NCI-H128 (cell line): ENCODE results near the gene CBFB.
"Not testable (repeated sequence)": the region's sequence is repeated elsewhere in the genome, so short reads cannot be mapped to it uniquely, and the experiment has no call there.

ENCODE experiments used
- DNase-seq: peaks from one replicate; lab custom pipeline; 2025; ENCODE audit not compliant: unreplicated experiment; lab: John Stamatoyannopoulos, UW

CBFB gene

GRCh38 chr16:67122799-67123198 is 93.8 kb downstream of the CBFB start:
- not testable (repeated sequence) for DNase-seq

- no peak for DNase-seq
These were observed 99.5 kb downstream of the CBFB start for GRCh38 chr16:67128417-67128816.

- no peak for DNase-seq
These were observed 99.9 kb downstream of the CBFB start for GRCh38 chr16:67128887-67129286.

GRCh38 chr16:67129422-67129821 is 100.5 kb downstream of the CBFB start:
- DNase-seq, result no peak

DNA sequence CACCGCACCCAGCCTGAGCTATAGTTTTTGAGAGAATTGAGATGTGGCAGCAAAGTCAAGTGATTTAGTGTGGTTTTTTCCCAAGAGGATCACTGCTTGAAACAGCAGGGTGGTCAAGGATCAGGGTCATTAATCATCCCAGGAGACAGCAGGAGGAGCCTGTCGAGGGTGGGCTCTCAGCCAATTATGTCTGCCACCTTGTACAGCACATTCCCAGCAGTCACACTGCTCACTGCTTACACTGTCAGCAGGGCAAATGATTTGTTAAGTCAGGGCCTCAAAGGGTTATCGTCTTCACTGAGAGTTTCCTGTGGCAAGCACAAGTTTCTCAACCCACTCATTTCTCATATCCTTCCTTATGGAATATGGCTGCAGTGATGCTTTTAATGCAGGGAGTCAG is 108.7 kb downstream of the CBFB start:
- no peak for DNase-seq

DNA sequence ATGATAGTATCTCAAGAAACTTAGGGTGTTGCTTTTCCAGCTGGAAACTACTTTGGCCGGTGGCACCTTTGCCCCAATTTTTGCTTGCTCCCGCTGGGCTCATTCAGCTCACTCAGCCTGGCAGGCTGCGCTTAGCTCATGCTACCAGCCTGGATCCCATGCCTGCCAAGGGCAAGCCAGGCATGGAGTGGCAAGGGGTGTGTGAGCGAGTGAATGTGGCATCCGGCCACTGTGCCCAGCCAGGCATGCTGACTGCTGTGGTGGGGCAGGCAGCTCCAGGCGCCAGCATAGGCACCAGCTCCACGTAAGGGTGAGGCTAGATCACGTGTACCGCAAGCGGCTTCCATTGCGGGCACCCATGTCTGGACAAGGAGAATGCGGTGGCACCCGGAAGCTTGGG is 112.4 kb downstream of the CBFB start:
- no peak for DNase-seq

GRCh38 chr16:67142342-67142741 is 113.4 kb downstream of the CBFB start:
- no peak for DNase-seq

DNA sequence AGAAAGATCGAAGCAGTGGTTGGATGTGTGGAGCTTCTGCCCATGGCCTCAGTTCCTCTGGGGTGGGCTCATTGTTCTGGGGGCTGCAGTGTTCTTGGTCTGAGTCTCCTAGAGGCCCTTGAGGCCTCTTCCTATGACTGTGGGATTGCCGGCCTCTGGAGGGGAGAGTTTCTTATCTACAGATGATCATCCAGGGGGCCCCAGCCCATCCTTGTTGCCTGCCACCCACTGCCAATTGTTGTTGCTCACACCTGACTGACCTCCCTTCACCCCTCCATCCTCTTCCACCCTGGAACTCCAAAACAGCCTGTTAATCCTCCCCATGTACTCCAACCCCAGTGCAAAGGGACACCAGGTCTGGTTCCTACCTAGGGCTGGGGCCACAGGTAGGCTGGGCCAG is 116.0 kb downstream of the CBFB start:
- no peak for DNase-seq

DNA sequence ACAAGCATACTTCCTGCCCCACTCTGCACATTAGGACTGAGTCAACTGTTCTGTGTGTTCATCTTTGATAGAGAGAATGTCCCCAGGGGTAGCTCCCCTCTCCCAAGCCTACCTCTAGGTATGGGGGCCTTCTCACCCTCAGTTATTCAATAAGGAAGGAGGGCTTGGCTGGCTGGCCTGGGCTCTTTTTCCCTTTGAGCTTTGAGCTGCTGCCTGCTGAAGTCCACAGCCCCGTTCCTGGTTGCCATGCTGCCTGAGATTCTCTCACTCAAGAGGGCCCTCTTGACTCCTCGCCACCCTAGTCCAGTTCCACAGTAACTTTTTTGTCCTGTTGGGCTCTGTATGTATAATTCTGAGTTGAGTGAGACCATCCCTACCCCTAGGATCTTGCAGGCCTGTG is 116.8 kb downstream of the CBFB start:
- no peak for DNase-seq

- DNase-seq, result no peak
These were observed 117.8 kb downstream of the CBFB start for GRCh38 chr16:67146523-67147357.

- no peak for DNase-seq
These were observed 118.6 kb downstream of the CBFB start for GRCh38 chr16:67147437-67148140.

GRCh38 chr16:67148221-67148620 is 119.3 kb downstream of the CBFB start:
- no peak for DNase-seq

- DNase-seq, result no peak
These were observed 119.8 kb downstream of the CBFB start for GRCh38 chr16:67148656-67149275.

DNA sequence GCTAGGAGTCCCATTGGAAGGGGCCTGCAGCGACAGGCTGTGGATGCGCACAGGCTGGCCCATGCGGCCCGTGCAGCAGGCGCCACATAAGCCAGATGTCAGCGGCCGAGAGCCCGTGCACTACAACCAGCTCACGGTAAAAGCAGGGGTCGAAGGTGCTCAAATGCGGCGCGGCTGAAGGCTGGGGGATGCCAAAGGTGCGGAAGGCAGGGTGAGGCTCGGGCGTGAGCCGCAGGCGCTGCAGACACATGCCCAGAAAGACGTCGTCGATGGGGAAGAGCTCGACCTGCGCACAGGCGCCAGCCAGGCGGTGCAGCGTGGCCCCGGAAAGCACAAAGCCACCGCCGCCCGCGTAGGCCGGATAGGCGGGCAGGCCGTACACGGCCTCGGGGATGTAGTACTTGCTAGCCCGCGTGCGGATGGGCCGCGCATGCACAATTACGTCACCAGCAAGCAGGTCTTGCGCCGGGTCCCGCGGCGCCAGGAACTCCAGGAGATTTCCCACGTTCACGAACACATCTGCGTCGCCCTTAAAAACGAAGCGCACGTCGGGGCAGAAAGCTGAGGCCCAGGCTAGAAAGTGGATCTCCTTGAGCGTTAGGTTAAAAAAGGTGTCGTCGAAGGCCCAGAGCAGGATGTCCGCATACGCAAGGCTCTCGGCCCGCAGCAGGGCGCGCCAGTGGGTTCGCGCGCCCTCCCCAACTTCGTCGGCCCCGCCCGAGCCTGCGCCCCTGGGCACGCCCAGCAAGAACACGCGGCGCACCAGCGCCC is 120.5 kb downstream of the CBFB start:
- no peak for DNase-seq

DNA sequence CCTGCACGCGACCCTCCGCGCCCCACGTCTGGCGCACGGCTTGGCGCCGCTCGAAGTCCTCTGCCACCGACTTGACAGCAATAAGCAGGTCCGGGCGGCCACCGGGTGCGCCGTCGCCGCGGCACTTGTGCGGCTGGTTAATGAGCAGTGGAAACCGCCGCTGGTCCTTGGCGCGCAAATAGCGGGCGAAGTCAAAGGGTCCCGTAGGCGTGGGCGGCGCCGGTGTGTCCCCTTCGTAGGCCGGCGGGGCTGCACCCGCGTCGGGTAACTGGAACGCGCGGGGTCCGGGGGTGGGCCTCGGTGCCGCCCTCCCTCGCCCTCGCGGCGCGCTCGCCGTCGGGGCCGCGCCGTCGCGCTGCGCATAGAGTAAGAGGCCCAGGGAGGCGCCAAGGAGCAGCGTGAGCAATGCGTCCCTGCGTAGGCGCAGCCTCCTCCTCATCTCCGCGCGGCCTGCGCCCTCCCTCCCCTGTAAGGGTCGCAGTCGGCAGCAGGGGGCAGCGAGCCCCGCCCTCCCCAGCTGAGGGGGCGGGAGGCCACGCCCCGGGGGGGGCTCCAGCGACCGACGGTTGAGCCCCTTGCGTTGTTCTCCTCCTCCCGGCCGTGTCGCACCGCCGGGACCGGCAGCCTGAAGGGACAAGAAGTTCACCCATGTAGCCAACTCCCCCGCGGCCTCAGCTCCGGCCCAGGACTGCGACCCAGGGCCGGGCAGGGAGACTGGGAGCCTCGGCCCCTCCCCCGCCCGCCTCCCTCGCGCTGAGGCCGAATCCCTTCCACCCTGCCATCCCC is 121.3 kb downstream of the CBFB start:
- no peak for DNase-seq
